Measurements from ENCODE around the gene TULP4. TPM values are rescaled to one million over a fixed set of nuclear protein-coding genes. Genes with fewer than 3 reads are reported as not detected.

The TULP4 gene
- total RNA-seq, 1 experiment from 2014 or later: 210 TPM

- Histone ChIP-seq H3K27ac (no peak overlapping the region), H3K4me1 (no peaks in the 10 kb centered on the region), H3K9me3 (replicated peaks) (no peaks in the 10 kb centered on the region), H3K36me3 (peaks cover 22% of the 10 kb centered on the region), H3K4me3 (no peak overlapping the region), H3K27me3 (no peaks in the 10 kb centered on the region)
- DNase-seq: no peak
These were observed 9.0 kb upstream of the TULP4 start for GRCh38 chr6:158303210-158303731.

- Histone ChIP-seq H3K36me3 (peaks cover 20% of the 10 kb centered on the region), H3K4me1 (no peaks in the 10 kb centered on the region), H3K27ac (no peak overlapping the region), H3K4me3 (no peak overlapping the region), H3K9me3 (replicated peaks) (no peaks in the 10 kb centered on the region), H3K27me3 (no peaks in the 10 kb centered on the region)
- DNase-seq: no peak
These were observed 8.0 kb upstream of the TULP4 start for GRCh38 chr6:158304254-158304653.

GRCh38 chr6:158309814-158310213, 2.5 kb upstream of the TULP4 start:
- H3K4me1 ChIP-seq: peaks cover 13% of the 10 kb centered on the region
- H3K27ac ChIP-seq: no peak overlapping the region
- no peaks in the 10 kb centered on the region for H3K9me3 ChIP-seq (replicated peaks)
- DNase-seq: no peak
- H3K4me3 ChIP-seq: no peak overlapping the region
- H3K27me3 ChIP-seq: no peaks in the 10 kb centered on the region
- H3K36me3 ChIP-seq: peaks cover 57% of the 10 kb centered on the region

- no peak overlapping the region for H3K4me3 ChIP-seq
- H3K36me3 ChIP-seq: peaks cover 65% of the 10 kb centered on the region
- H3K9me3 ChIP-seq (replicated peaks): no peaks in the 10 kb centered on the region
- DNase-seq: peak; percentile 11 to 38
- H3K4me1 ChIP-seq: peaks cover 13% of the 10 kb centered on the region
- no peaks in the 10 kb centered on the region for H3K27me3 ChIP-seq
- 0 out of 2 replicates have a peak overlapping the region, but pooled peaks have one; percentile 4 for H3K27ac ChIP-seq
These were observed 1.1 kb upstream of the TULP4 start for GRCh38 chr6:158311193-158311592.

- DNase-seq: no peak
- Histone ChIP-seq H3K9me3 (replicated peaks) (no peaks in the 10 kb centered on the region), H3K27ac (0 out of 2 replicates have a peak overlapping the region, but pooled peaks have one; percentile 4), H3K27me3 (no peaks in the 10 kb centered on the region), H3K36me3 (peaks cover 68% of the 10 kb centered on the region), H3K4me3 (no peak overlapping the region), H3K4me1 (peaks cover 13% of the 10 kb centered on the region)
These were observed 639 bp upstream of the TULP4 start for GRCh38 chr6:158311626-158312025.

- Histone ChIP-seq H3K9me3 (replicated peaks) (no peaks in the 10 kb centered on the region), H3K27me3 (no peaks in the 10 kb centered on the region), H3K4me1 (peaks cover 13% of the 10 kb centered on the region), H3K36me3 (peaks cover 63% of the 10 kb centered on the region), H3K27ac (no peak overlapping the region), H3K4me3 (no peak overlapping the region)
- DNase-seq: no peak
These were observed 570 bp downstream of the TULP4 start for GRCh38 chr6:158312672-158313397.

GRCh38 chr6:158313989-158314388, 1.7 kb downstream of the TULP4 start:
- Histone ChIP-seq H3K36me3 (peaks cover 63% of the 10 kb centered on the region), H3K27ac (no peak overlapping the region), H3K9me3 (replicated peaks) (no peaks in the 10 kb centered on the region), H3K4me1 (peaks cover 13% of the 10 kb centered on the region), H3K27me3 (no peaks in the 10 kb centered on the region), H3K4me3 (no peak overlapping the region)
- no peak for DNase-seq

- Histone ChIP-seq H3K4me1 (peaks cover 13% of the 10 kb centered on the region), H3K9me3 (replicated peaks) (no peaks in the 10 kb centered on the region), H3K4me3 (no peak overlapping the region), H3K27ac (no peak overlapping the region), H3K27me3 (no peaks in the 10 kb centered on the region), H3K36me3 (peaks cover 63% of the 10 kb centered on the region)
- DNase-seq: no peak
These were observed 2.5 kb downstream of the TULP4 start for GRCh38 chr6:158314737-158315136.

GRCh38 chr6:158316022-158316421, 3.8 kb downstream of the TULP4 start:
- no peaks in the 10 kb centered on the region for H3K9me3 ChIP-seq (replicated peaks)
- H3K27me3 ChIP-seq: no peaks in the 10 kb centered on the region
- H3K4me1 ChIP-seq: peaks cover 6% of the 10 kb centered on the region
- no peak overlapping the region for H3K27ac ChIP-seq
- DNase-seq: no peak
- H3K4me3 ChIP-seq: no peak overlapping the region
- H3K36me3 ChIP-seq: peaks cover 53% of the 10 kb centered on the region

GRCh38 chr6:158321960-158322359, 9.7 kb downstream of the TULP4 start:
- Histone ChIP-seq H3K36me3 (peaks cover 13% of the 10 kb centered on the region), H3K27me3 (no peaks in the 10 kb centered on the region), H3K27ac (no peak overlapping the region), H3K9me3 (replicated peaks) (no peaks in the 10 kb centered on the region), H3K4me1 (no peaks in the 10 kb centered on the region), H3K4me3 (no peak overlapping the region)
- DNase-seq: no peak

GRCh38 chr6:158322400-158322723, 10.1 kb downstream of the TULP4 start:
- no peaks in the 10 kb centered on the region for H3K9me3 ChIP-seq (replicated peaks)
- H3K27ac ChIP-seq: no peak overlapping the region

GRCh38 chr6:158322724-158323560, 10.7 kb downstream of the TULP4 start:
- Histone ChIP-seq H3K27me3 (no peaks in the 10 kb centered on the region), H3K9me3 (replicated peaks) (no peaks in the 10 kb centered on the region), H3K36me3 (peaks cover 9% of the 10 kb centered on the region), H3K4me3 (no peak overlapping the region), H3K27ac (no peak overlapping the region), H3K4me1 (no peaks in the 10 kb centered on the region)
- DNase-seq: no peak

More at GRCh38 chr6:158322400-158322723, 10.1 kb downstream of the TULP4 start:
- H3K36me3 ChIP-seq: peaks cover 11% of the 10 kb centered on the region
- H3K4me1 ChIP-seq: no peaks in the 10 kb centered on the region
- no peak for DNase-seq
- no peak overlapping the region for H3K4me3 ChIP-seq
- H3K27me3 ChIP-seq: no peaks in the 10 kb centered on the region

GRCh38 chr6:158323561-158323958, 11.3 kb downstream of the TULP4 start:
- Histone ChIP-seq H3K27ac (no peak overlapping the region), H3K4me3 (no peak overlapping the region)
- no peak for DNase-seq

GRCh38 chr6:158324136-158324535, 11.9 kb downstream of the TULP4 start:
- H3K36me3 ChIP-seq: peaks cover 9% of the 10 kb centered on the region
- H3K4me1 ChIP-seq: no peaks in the 10 kb centered on the region
- no peak overlapping the region for H3K27ac ChIP-seq
- H3K27me3 ChIP-seq: no peaks in the 10 kb centered on the region
- H3K9me3 ChIP-seq (replicated peaks): no peaks in the 10 kb centered on the region
- no peak for DNase-seq
- no peak overlapping the region for H3K4me3 ChIP-seq

More at GRCh38 chr6:158323561-158323958, 11.3 kb downstream of the TULP4 start:
- Histone ChIP-seq H3K36me3 (peaks cover 9% of the 10 kb centered on the region), H3K27me3 (no peaks in the 10 kb centered on the region), H3K9me3 (replicated peaks) (no peaks in the 10 kb centered on the region), H3K4me1 (no peaks in the 10 kb centered on the region)

GRCh38 chr6:158327211-158327610, 14.9 kb downstream of the TULP4 start:
- Histone ChIP-seq H3K4me3 (no peak overlapping the region), H3K36me3 (peaks cover 13% of the 10 kb centered on the region), H3K4me1 (no peaks in the 10 kb centered on the region), H3K9me3 (replicated peaks) (no peaks in the 10 kb centered on the region; the same call in 1 of the 2 replicates), H3K27me3 (no peaks in the 10 kb centered on the region), H3K27ac (no peak overlapping the region)
- DNase-seq: no peak
